GM23338 (cell line): ENCODE measurements around the gene MLLT3. TPM values are rescaled to one million over a fixed set of nuclear protein-coding genes. Genes with fewer than 3 reads are reported as not detected.

Source experiments
- ATAC-seq: fragments of 200-7000 bp; cut with Tn5 transposase; 3 replicates; pipeline ENCODE4 v1.9.1; 2020
- DNase-seq: peaks from one replicate; pipeline ENCODE4 v3.0.0-alpha.2; 2015; ENCODE audit warnings: low spot score
- H2AFZ ChIP-seq: fragments of 200-600 bp; sonication (generic); 2 replicates; pipeline ENCODE4 v1.8.0; 2016; ENCODE audit warnings: antibody characterized with exemption, mild to moderate bottlenecking, moderate library complexity
- H3F3A ChIP-seq: fragments of 200-600 bp; sonication (generic); replicated peaks from 2 replicates; pipeline ENCODE4 v1.8.0; 2017; ENCODE audit warnings: antibody characterized with exemption, mixed run types, low read depth
- H3K27ac ChIP-seq: fragments of 200-600 bp; sonication (generic); 2 replicates; pipeline ENCODE4 v1.6.1; 2016; ENCODE audit warnings: low read depth
- H3K27me3 ChIP-seq: fragments of 200-600 bp; sonication (generic); 2 replicates; pipeline ENCODE4 v1.8.0; 2016; ENCODE audit warnings: mild to moderate bottlenecking, mixed run types, moderate library complexity; ENCODE audit not compliant: insufficient read depth
- H3K36me3 ChIP-seq: fragments of 200-600 bp; sonication (generic); 2 replicates; pipeline ENCODE4 v1.8.0; 2016; ENCODE audit warnings: mild to moderate bottlenecking; ENCODE audit not compliant: insufficient read depth
- H3K4me1 ChIP-seq: fragments of 200-600 bp; sonication (generic); 2 replicates; pipeline ENCODE4 v1.8.0; 2016; ENCODE audit warnings: mild to moderate bottlenecking, moderate library complexity; ENCODE audit not compliant: insufficient read depth
- H3K4me2 ChIP-seq: fragments of 200-600 bp; sonication (generic); 2 replicates; pipeline ENCODE4 v1.7.1; 2017; ENCODE audit warnings: mixed run types
- H3K4me3 ChIP-seq: fragments of 200-600 bp; sonication (generic); 2 replicates; pipeline ENCODE4 v1.6.1; 2016; ENCODE audit warnings: mixed run types
- H3K79me2 ChIP-seq: fragments of 200-600 bp; sonication (generic); replicated peaks from 2 replicates; pipeline ENCODE4 v1.8.0; 2017; ENCODE audit warnings: mild to moderate bottlenecking; ENCODE audit not compliant: insufficient read depth
- H3K9me2 ChIP-seq: fragments of 200-600 bp; sonication (generic); 2 replicates; pipeline ENCODE4 v1.8.0; 2017; ENCODE audit not compliant: insufficient read depth
- H4K20me1 ChIP-seq: fragments of 200-600 bp; sonication (generic); replicated peaks from 2 replicates; pipeline ENCODE4 v1.8.0; 2017; ENCODE audit warnings: mild to moderate bottlenecking; ENCODE audit not compliant: insufficient read depth
- H3K27ac Mint-ChIP-seq: 2 replicates; pipeline ENCODE4 v1.8.0; 2020; ENCODE audit warnings: inconsistent platforms, mild to moderate bottlenecking, moderate library complexity, mixed read lengths
- H3K27me3 Mint-ChIP-seq: 3 replicates; pipeline ENCODE4 v1.8.0; 2022; ENCODE audit warnings: low read depth, mild to moderate bottlenecking, moderate library complexity, mixed read lengths, inconsistent platforms; ENCODE audit not compliant: insufficient read depth, poor library complexity
- H3K36me3 Mint-ChIP-seq: 3 replicates; pipeline ENCODE4 v1.8.0; 2021; ENCODE audit warnings: low read depth, mild to moderate bottlenecking, inconsistent platforms, moderate library complexity, mixed read lengths
- H3K4me1 Mint-ChIP-seq: 3 replicates; pipeline ENCODE4 v1.8.0; 2020; ENCODE audit warnings: mild to moderate bottlenecking, inconsistent platforms, mixed read lengths
- H3K4me3 Mint-ChIP-seq: 3 replicates; pipeline ENCODE4 v1.8.0; 2021; ENCODE audit warnings: moderate library complexity, mild to moderate bottlenecking, inconsistent platforms, mixed read lengths
- H3K9me3 Mint-ChIP-seq: 3 replicates; pipeline ENCODE4 v1.8.0; 2020; ENCODE audit warnings: moderate library complexity, mild to moderate bottlenecking, inconsistent platforms, mixed read lengths
- EZH2 ChIP-seq: fragments of 200-600 bp; sonication (generic); IDR thresholded peaks from one replicate; pipeline ENCODE4 v1.8.0; 2017; ENCODE audit warnings: antibody characterized with exemption, mild to moderate bottlenecking, low read depth; ENCODE audit not compliant: unreplicated experiment
- EZH2phosphoT487 ChIP-seq: fragments of 200-600 bp; sonication (generic); IDR thresholded peaks from one replicate; pipeline ENCODE4 v1.8.1; 2018; ENCODE audit warnings: antibody characterized with exemption; ENCODE audit not compliant: unreplicated experiment
- STAT1 ChIP-seq: IDR thresholded peaks from one replicate; pipeline ENCODE4 v1.6.1; 2016; ENCODE audit warnings: antibody characterized with exemption; ENCODE audit not compliant: unreplicated experiment
- ZNF114 ChIP-seq: fragments of 250-450 bp; sonication (Bioruptor Pico); IDR thresholded peaks from 2 replicates; pipeline ENCODE4 v1.5.0; 2020; ENCODE audit warnings: mild to moderate bottlenecking, moderate library complexity
- polyA plus RNA-seq: library from polyadenylated mRNA; unstranded; fragments of >200 nt; fragmentation: Nextera tagmentation; extraction: Ambion mirVana; gene quantifications from 2 replicates; pipeline ENCODE4 v1.2.1, GENCODE V29; 2016
- total RNA-seq: library from RNA; depleted of rRNA; stranded (reverse); fragments of >200 nt; shearing (Covaris generic); gene quantifications from 2 replicates; pipeline ENCODE4 v1.2.3, GENCODE V29; 2014
- TF ChIP-seq, protein P1 (sequence below), 2 experiments: fragments of 200-600 bp in 1 of 2; sonication (generic) in 1 of 2; conservative IDR thresholded peaks; 2 replicates each; pipeline versions ENCODE4 v1.5.1 to v1.6.1; 2016 to 2017; ENCODE audit warnings: antibody characterized with exemption in 2 of 2, low read depth in 2 of 2, mild to moderate bottlenecking in 2 of 2, moderate library complexity in 1 of 2
- TF ChIP-seq, protein P2 (sequence below): fragments of 250-450 bp; sonication (Bioruptor Pico); IDR thresholded peaks from 2 replicates; pipeline ENCODE4 v1.5.0; 2020; ENCODE audit warnings: mild to moderate bottlenecking, moderate library complexity

Gene MLLT3
- total and polyA plus RNA-seq, 2 experiments from 2014 or later, result 7.5 to 9.5 TPM

DNA sequence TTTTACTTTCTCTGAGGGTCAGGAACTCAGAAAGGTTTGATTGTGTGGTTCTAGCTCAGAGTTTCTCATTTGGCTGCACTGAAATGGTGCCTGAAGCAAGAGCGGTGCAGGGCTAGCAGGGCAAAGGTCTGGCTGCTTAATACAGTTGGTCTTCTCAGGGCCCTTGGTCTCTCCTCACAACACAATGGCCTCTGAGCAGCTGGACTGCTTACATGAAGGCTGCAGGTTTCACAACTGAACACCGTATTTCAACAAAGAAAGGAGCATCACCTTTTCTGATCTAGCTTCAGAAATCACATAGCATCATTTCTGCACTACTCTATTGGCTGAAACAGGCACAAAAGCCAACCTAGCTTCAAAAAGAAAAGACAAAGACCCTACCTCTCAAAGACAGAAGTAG, 122.2 kb downstream of the MLLT3 start:
- no peak overlapping the region for H3K4me2 ChIP-seq
- H3K4me1 ChIP-seq, result no peaks in the 10 kb centered on the region
- DNase-seq (no peak), ATAC-seq (no peak)
- H3K79me2 ChIP-seq, result no peaks in the 10 kb centered on the region
- TF ChIP-seq EZH2phosphoT487 (no peak), EZH2 (no peak), ZNF114 (CRISPR knock-in tag) (no peak), STAT1 (no peak)
- TF ChIP-seq, protein P1, sequence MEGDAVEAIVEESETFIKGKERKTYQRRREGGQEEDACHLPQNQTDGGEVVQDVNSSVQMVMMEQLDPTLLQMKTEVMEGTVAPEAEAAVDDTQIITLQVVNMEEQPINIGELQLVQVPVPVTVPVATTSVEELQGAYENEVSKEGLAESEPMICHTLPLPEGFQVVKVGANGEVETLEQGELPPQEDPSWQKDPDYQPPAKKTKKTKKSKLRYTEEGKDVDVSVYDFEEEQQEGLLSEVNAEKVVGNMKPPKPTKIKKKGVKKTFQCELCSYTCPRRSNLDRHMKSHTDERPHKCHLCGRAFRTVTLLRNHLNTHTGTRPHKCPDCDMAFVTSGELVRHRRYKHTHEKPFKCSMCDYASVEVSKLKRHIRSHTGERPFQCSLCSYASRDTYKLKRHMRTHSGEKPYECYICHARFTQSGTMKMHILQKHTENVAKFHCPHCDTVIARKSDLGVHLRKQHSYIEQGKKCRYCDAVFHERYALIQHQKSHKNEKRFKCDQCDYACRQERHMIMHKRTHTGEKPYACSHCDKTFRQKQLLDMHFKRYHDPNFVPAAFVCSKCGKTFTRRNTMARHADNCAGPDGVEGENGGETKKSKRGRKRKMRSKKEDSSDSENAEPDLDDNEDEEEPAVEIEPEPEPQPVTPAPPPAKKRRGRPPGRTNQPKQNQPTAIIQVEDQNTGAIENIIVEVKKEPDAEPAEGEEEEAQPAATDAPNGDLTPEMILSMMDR (conservative IDR thresholded peaks at IDR 0.05; ENCODE audit: low read depth in 2 of 2), result no peak
- TF ChIP-seq, protein P2, sequence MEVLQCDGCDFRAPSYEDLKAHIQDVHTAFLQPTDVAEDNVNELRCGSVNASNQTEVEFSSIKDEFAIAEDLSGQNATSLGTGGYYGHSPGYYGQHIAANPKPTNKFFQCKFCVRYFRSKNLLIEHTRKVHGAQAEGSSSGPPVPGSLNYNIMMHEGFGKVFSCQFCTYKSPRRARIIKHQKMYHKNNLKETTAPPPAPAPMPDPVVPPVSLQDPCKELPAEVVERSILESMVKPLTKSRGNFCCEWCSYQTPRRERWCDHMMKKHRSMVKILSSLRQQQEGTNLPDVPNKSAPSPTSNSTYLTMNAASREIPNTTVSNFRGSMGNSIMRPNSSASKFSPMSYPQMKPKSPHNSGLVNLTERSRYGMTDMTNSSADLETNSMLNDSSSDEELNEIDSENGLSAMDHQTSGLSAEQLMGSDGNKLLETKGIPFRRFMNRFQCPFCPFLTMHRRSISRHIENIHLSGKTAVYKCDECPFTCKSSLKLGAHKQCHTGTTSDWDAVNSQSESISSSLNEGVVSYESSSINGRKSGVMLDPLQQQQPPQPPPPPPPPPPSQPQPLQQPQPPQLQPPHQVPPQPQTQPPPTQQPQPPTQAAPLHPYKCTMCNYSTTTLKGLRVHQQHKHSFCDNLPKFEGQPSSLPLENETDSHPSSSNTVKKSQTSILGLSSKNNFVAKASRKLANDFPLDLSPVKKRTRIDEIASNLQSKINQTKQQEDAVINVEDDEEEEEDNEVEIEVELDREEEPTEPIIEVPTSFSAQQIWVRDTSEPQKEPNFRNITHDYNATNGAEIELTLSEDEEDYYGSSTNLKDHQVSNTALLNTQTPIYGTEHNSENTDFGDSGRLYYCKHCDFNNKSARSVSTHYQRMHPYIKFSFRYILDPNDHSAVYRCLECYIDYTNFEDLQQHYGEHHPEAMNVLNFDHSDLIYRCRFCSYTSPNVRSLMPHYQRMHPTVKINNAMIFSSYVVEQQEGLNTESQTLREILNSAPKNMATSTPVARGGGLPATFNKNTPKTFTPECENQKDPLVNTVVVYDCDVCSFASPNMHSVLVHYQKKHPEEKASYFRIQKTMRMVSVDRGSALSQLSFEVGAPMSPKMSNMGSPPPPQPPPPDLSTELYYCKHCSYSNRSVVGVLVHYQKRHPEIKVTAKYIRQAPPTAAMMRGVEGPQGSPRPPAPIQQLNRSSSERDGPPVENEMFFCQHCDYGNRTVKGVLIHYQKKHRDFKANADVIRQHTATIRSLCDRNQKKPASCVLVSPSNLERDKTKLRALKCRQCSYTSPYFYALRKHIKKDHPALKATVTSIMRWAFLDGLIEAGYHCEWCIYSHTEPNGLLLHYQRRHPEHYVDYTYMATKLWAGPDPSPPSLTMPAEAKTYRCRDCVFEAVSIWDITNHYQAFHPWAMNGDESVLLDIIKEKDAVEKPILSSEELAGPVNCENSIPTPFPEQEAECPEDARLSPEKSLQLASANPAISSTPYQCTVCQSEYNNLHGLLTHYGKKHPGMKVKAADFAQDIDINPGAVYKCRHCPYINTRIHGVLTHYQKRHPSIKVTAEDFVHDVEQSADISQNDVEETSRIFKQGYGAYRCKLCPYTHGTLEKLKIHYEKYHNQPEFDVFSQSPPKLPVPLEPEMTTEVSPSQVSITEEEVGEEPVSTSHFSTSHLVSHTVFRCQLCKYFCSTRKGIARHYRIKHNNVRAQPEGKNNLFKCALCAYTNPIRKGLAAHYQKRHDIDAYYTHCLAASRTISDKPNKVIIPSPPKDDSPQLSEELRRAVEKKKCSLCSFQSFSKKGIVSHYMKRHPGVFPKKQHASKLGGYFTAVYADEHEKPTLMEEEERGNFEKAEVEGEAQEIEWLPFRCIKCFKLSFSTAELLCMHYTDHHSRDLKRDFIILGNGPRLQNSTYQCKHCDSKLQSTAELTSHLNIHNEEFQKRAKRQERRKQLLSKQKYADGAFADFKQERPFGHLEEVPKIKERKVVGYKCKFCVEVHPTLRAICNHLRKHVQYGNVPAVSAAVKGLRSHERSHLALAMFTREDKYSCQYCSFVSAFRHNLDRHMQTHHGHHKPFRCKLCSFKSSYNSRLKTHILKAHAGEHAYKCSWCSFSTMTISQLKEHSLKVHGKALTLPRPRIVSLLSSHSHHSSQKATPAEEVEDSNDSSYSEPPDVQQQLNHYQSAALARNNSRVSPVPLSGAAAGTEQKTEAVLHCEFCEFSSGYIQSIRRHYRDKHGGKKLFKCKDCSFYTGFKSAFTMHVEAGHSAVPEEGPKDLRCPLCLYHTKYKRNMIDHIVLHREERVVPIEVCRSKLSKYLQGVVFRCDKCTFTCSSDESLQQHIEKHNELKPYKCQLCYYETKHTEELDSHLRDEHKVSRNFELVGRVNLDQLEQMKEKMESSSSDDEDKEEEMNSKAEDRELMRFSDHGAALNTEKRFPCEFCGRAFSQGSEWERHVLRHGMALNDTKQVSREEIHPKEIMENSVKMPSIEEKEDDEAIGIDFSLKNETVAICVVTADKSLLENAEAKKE (CRISPR knock-in tag), result no peak
- no peaks in the 10 kb centered on the region for H4K20me1 ChIP-seq
- no peak overlapping the region for H2AFZ ChIP-seq
- no peaks in the 10 kb centered on the region for H3F3A ChIP-seq
- no peaks in the 10 kb centered on the region for H3K36me3 ChIP-seq
- Mint-ChIP-seq H3K27ac (no peak overlapping the region), H3K4me1 (peaks cover 3% of the 10 kb centered on the region; the same call in 2 of the 3 replicates), H3K4me3 (no peak overlapping the region), H3K27me3 (no peaks in the 10 kb centered on the region), H3K9me3 (no peaks in the 10 kb centered on the region), H3K36me3 (no peaks in the 10 kb centered on the region)
- no peaks in the 10 kb centered on the region for H3K27me3 ChIP-seq
- no peak overlapping the region for H3K27ac ChIP-seq
- H3K4me3 ChIP-seq, result no peak overlapping the region
- no peaks in the 10 kb centered on the region for H3K9me2 ChIP-seq
